CD14-positive monocyte (primary cell): Measurements from ENCODE around the gene ACSM2B. TPM values are rescaled to one million over a fixed set of nuclear protein-coding genes. Genes with fewer than 3 reads are reported as not detected.

Source experiments
- DNase-seq, 3 donors: peaks; one replicate each; pipeline ENCODE4 v3.0.0-alpha.2; 2011 to 2022
- H2AFZ ChIP-seq: 2 replicates; pipeline ENCODE4 v1.6.0; 2012; ENCODE audit warnings: mild to moderate bottlenecking, low read depth, low read length, inconsistent platforms; ENCODE audit not compliant: insufficient read depth, poor library complexity, severe bottlenecking
- H3K27ac ChIP-seq, 2 donors: 1 replicate in 1 of 2; 2 replicates in 1 of 2; pipeline ENCODE4 v1.5.1; 2012 to 2013; ENCODE audit warnings: low read length in 2 of 2, control low read depth in 1 of 2, inconsistent platforms in 1 of 2, low read depth in 1 of 2, mild to moderate bottlenecking in 1 of 2
- H3K27me3 ChIP-seq, 2 donors: one replicate each; pipeline versions ENCODE4 v1.6.0 to v1.6.1; 2011 to 2013; ENCODE audit warnings: low read length in 2 of 2; ENCODE audit not compliant: control insufficient read depth in 2 of 2, insufficient read depth in 2 of 2
- H3K36me3 ChIP-seq, 2 donors: replicated peaks in 1 of 2; 1 replicate in 1 of 2; 2 replicates in 1 of 2; pipeline versions ENCODE4 v1.5.1 to v1.6.1; 2012 to 2013; ENCODE audit warnings: low read length in 2 of 2, control low read depth in 1 of 2, inconsistent platforms in 1 of 2, mild to moderate bottlenecking in 1 of 2; ENCODE audit not compliant: insufficient read depth in 2 of 2, control insufficient read depth in 1 of 2
- H3K4me1 ChIP-seq, 2 donors: 1 replicate in 1 of 2; 2 replicates in 1 of 2; pipeline versions ENCODE4 v1.5.1 to v1.6.1; 2012 to 2013; ENCODE audit warnings: low read length in 2 of 2, control low read depth in 1 of 2, inconsistent platforms in 1 of 2, mild to moderate bottlenecking in 1 of 2, moderate library complexity in 1 of 2; ENCODE audit not compliant: insufficient read depth in 2 of 2, control insufficient read depth in 1 of 2
- H3K4me2 ChIP-seq: replicated peaks from 2 replicates; pipeline ENCODE3; 2012; ENCODE audit warnings: low read length, moderate library complexity, mild to moderate bottlenecking; ENCODE audit not compliant: poor library complexity, severe bottlenecking; ENCODE audit errors: extremely low read depth
- H3K4me3 ChIP-seq, 3 experiments: fragments of 200-600 bp in 1 of 3; sonication (generic) in 1 of 3; replicated peaks in 1 of 3; 1 replicate in 2 of 3; 2 replicates in 1 of 3; pipeline ENCODE4 v1.5.1; 2011 to 2013; ENCODE audit warnings: low read length in 3 of 3, mild to moderate bottlenecking in 3 of 3, control low read depth in 2 of 3, low read depth in 2 of 3, inconsistent platforms in 1 of 3, moderate library complexity in 1 of 3
- H3K79me2 ChIP-seq: 2 replicates; pipeline ENCODE4 v1.6.0; 2012; ENCODE audit warnings: mild to moderate bottlenecking, control low read depth, inconsistent platforms, low read length, moderate library complexity; ENCODE audit not compliant: insufficient read depth
- H3K9ac ChIP-seq: 2 replicates; pipeline ENCODE4 v1.6.0; 2017; ENCODE audit warnings: low read length, mild to moderate bottlenecking; ENCODE audit not compliant: insufficient read depth, poor library complexity, severe bottlenecking
- H3K9me3 ChIP-seq, 2 donors: replicated peaks in 1 of 2; 1 replicate in 1 of 2; 2 replicates in 1 of 2; pipeline versions ENCODE4 v1.5.1 to v1.6.1; 2012 to 2013; ENCODE audit warnings: low read length in 2 of 2, control low read depth in 1 of 2; ENCODE audit not compliant: control insufficient read depth in 1 of 2, insufficient read depth in 1 of 2
- H4K20me1 ChIP-seq: 2 replicates; pipeline ENCODE4 v1.6.0; 2012; ENCODE audit warnings: mild to moderate bottlenecking, low read length, control low read depth, moderate library complexity; ENCODE audit not compliant: insufficient read depth
- H3K27ac Mint-ChIP-seq, 7 donors: one replicate each; pipeline ENCODE4 v1.8.0; 2020; ENCODE audit warnings: mild to moderate bottlenecking in 7 of 7, mixed read lengths in 7 of 7, moderate library complexity in 6 of 7, inconsistent platforms in 2 of 7
- H3K27me3 Mint-ChIP-seq, 3 donors: one replicate each; pipeline ENCODE4 v1.8.0; 2021 to 2022; ENCODE audit warnings: low read depth in 3 of 3, mild to moderate bottlenecking in 3 of 3, mixed read lengths in 3 of 3, moderate library complexity in 3 of 3, inconsistent platforms in 1 of 3
- H3K36me3 Mint-ChIP-seq, 2 donors: one replicate each; pipeline ENCODE4 v1.8.0; 2020; ENCODE audit warnings: mixed read lengths in 2 of 2, inconsistent platforms in 1 of 2, mild to moderate bottlenecking in 1 of 2
- H3K4me1 Mint-ChIP-seq: one replicate; pipeline ENCODE4 v1.8.0; 2020; ENCODE audit warnings: mild to moderate bottlenecking, mixed read lengths
- H3K4me3 Mint-ChIP-seq, 2 donors: one replicate each; pipeline ENCODE4 v1.8.0; 2020; ENCODE audit warnings: mild to moderate bottlenecking in 2 of 2, mixed read lengths in 2 of 2, moderate library complexity in 1 of 2
- H3K9me3 Mint-ChIP-seq, 7 donors: one replicate each; pipeline ENCODE4 v1.8.0; 2020 to 2022; ENCODE audit warnings: mixed read lengths in 7 of 7, mild to moderate bottlenecking in 6 of 7, moderate library complexity in 6 of 7, inconsistent platforms in 2 of 7
- WGBS: methylation state at CpG from one replicate; pipeline ENCODE4 v1.1.5; 2013; ENCODE audit warnings: missing lambda C conversion rate; ENCODE audit not compliant: insufficient coverage; 5-methylcytosine and 5-hydroxymethylcytosine counted together
- intact Hi-C, 2 donors: fragments of 100-400 bp; cut with micrococcal nuclease; formaldehyde crosslinking; loops; one replicate each; pipeline versions ENCODE4 v1.15.0 to v1.15.1; 2023
- polyA plus RNA-seq, 3 donors: library from polyadenylated mRNA; depleted of rRNA in 1 of 3; unstranded in 2 of 3; stranded (reverse) in 1 of 3; fragments of 300-500 nt in 2 of 3; fragments of >200 nt in 1 of 3; fragmentation: Illumina TruSeq in 2 of 3; gene quantifications; 1 replicate in 2 of 3; 2 replicates in 1 of 3; pipeline ENCODE4 v1.2.3, GENCODE V29; 2012 to 2021
- TF ChIP-seq, protein P1 (sequence below): fragments of 200-600 bp; IDR thresholded peaks from one replicate; pipeline ENCODE4 v1.8.0; 2022; ENCODE audit warnings: antibody characterized with exemption, mild to moderate bottlenecking

ACSM2B gene
- polyA plus RNA-seq, 3 donors: not detected

DNA sequence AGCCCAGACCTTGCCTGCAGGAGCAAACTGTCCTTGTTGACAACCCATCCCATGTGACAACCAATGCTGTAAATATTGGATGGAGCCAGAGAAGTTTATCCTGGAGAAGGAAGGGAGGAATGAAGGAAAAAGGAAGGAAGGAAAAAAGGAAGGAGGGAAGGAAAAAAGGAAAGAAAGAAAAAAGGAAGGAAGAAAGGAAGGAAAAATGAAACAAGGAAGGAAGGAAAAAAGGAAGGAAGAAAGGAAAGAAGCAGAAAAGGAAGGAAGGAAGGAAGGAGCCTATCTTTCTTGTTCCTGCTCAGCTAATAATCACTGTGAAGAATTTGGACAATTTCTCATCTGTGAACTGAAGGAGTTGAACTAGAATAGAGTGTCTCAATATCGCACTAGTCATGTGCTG is 56.1 kb downstream of the ACSM2B start:
- Histone ChIP-seq H3K27ac (no peak overlapping the region), H4K20me1 (no peaks in the 10 kb centered on the region), H3K4me2 (no peak overlapping the region), H3K4me1 (no peaks in the 10 kb centered on the region), H3K9me3 (no peaks in the 10 kb centered on the region), H3K4me3 (no peak overlapping the region), H2AFZ (no peak overlapping the region), H3K79me2 (no peaks in the 10 kb centered on the region), H3K9ac (no peak overlapping the region), H3K27me3 (no peaks in the 10 kb centered on the region), H3K36me3 (no peaks in the 10 kb centered on the region)
- Mint-ChIP-seq H3K27ac (no peak overlapping the region), H3K27me3 (peaks cover 0 to under 1% (median 0%) of the 10 kb centered on the region in 3 donors), H3K36me3 (no peaks in the 10 kb centered on the region), H3K4me1 (no peaks in the 10 kb centered on the region), H3K9me3 (peaks cover 0 to 3% (median 2%) of the 10 kb centered on the region in 7 donors), H3K4me3 (no peak overlapping the region)
- intact Hi-C loops: no loop called here
- DNase-seq: no peak
- TF ChIP-seq, protein P1, sequence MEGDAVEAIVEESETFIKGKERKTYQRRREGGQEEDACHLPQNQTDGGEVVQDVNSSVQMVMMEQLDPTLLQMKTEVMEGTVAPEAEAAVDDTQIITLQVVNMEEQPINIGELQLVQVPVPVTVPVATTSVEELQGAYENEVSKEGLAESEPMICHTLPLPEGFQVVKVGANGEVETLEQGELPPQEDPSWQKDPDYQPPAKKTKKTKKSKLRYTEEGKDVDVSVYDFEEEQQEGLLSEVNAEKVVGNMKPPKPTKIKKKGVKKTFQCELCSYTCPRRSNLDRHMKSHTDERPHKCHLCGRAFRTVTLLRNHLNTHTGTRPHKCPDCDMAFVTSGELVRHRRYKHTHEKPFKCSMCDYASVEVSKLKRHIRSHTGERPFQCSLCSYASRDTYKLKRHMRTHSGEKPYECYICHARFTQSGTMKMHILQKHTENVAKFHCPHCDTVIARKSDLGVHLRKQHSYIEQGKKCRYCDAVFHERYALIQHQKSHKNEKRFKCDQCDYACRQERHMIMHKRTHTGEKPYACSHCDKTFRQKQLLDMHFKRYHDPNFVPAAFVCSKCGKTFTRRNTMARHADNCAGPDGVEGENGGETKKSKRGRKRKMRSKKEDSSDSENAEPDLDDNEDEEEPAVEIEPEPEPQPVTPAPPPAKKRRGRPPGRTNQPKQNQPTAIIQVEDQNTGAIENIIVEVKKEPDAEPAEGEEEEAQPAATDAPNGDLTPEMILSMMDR: no peak
- WGBS: no CpG with 5 or more reads among the region's 1 CpG

DNA sequence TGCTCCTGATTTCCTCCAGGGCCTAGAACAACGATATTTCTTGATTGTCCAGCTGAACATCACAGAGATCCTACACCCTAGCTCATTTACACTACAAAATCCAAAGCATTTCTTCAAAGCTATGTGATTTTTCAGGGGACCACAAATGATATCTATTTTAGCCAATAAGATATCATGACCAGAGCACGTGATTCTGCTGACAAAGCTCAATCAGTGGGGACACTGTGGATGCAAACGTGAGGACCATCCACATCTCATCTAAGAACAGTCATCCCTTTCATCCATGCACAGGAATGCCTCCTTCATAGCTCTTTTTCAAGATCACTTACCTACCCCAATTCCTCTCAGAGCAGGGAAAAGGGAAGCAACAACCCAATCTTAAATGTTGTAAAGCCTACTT is 56.9 kb downstream of the ACSM2B start:
- no peaks in the 10 kb centered on the region for H3K4me1 Mint-ChIP-seq
- Histone ChIP-seq H3K9ac (no peak overlapping the region), H3K4me3 (no peak overlapping the region), H3K9me3 (no peaks in the 10 kb centered on the region), H3K4me1 (no peaks in the 10 kb centered on the region), H3K27ac (no peak overlapping the region), H3K79me2 (no peaks in the 10 kb centered on the region), H3K27me3 (no peaks in the 10 kb centered on the region), H4K20me1 (no peaks in the 10 kb centered on the region), H2AFZ (no peak overlapping the region), H3K4me2 (no peak overlapping the region), H3K36me3 (no peaks in the 10 kb centered on the region)
- no peak for DNase-seq
- H3K36me3 Mint-ChIP-seq: no peaks in the 10 kb centered on the region
- TF ChIP-seq, protein P1: no peak
- peaks cover 0 to 2% (median 0%) of the 10 kb centered on the region in 3 donors for H3K27me3 Mint-ChIP-seq
- 79% methylated on average over 3 of the region's 3 CpGs for WGBS
- H3K27ac Mint-ChIP-seq: no peak overlapping the region
- H3K4me3 Mint-ChIP-seq: no peak overlapping the region
- intact Hi-C loops: no loop called here
- H3K9me3 Mint-ChIP-seq: peaks cover 0 to 7% (median 3%) of the 10 kb centered on the region in 7 donors
